HepG2 (cell line): ENCODE results near the gene SFXN1. TPM values are rescaled to one million over a fixed set of nuclear protein-coding genes. Genes with fewer than 3 reads are reported as not detected.
A peak's percentile ranks its signal among the peaks of the same experiment; 100 is the strongest.

Experiments
- ARID5B ChIP-seq: IDR thresholded peaks from 2 replicates; pipeline ENCODE4 v1.4.0; 2020; ENCODE audit warnings: mild to moderate bottlenecking, missing genetic modification reagents
- ATM ChIP-seq: fragments of 450-650 bp; IDR thresholded peaks from 2 replicates; pipeline ENCODE4 v1.7.1; 2017; ENCODE audit warnings: mild to moderate bottlenecking, borderline replicate concordance
- ONECUT2 ChIP-seq: sonication (generic); formaldehyde crosslinking; IDR thresholded peaks from 2 replicates; pipeline ENCODE4 v1.4.0; 2020; ENCODE audit warnings: missing genetic modification reagents
- PAF1 ChIP-seq: IDR thresholded peaks from 2 replicates; pipeline ENCODE4 v1.6.1; 2016; ENCODE audit warnings: missing genetic modification reagents, missing compliant biosample characterization
- PHF21A ChIP-seq: sonication (generic); formaldehyde crosslinking; IDR thresholded peaks from 2 replicates; pipeline ENCODE4 v1.5.0; 2020; ENCODE audit warnings: mild to moderate bottlenecking, missing genetic modification reagents
- REST ChIP-seq, 2 experiments: IDR thresholded peaks; 2 replicates each; pipeline ENCODE4 v1.6.1; 2011 to 2012; ENCODE audit warnings: low read length in 2 of 2, borderline replicate concordance in 1 of 2, low read depth in 1 of 2, mild to moderate bottlenecking in 1 of 2, moderate library complexity in 1 of 2
- SAP130 ChIP-seq: IDR thresholded peaks from 2 replicates; pipeline ENCODE4 v1.6.1; 2016; ENCODE audit warnings: low read depth
- TCF7L2 ChIP-seq: IDR thresholded peaks from 2 replicates; pipeline ENCODE4 v1.6.1; 2011; ENCODE audit warnings: mild to moderate bottlenecking, low read depth, low read length, moderate library complexity
- THAP11 ChIP-seq: IDR thresholded peaks from 2 replicates; pipeline ENCODE4 v1.6.1; 2016; ENCODE audit warnings: missing biosample characterization, missing genetic modification reagents
- ZNF205 ChIP-seq: IDR thresholded peaks from 2 replicates; pipeline ENCODE4 v1.6.1; 2018; ENCODE audit warnings: missing biosample characterization, missing genetic modification reagents
- ZNF746 ChIP-seq: sonication (generic); formaldehyde crosslinking; IDR thresholded peaks from 2 replicates; pipeline ENCODE4 v1.8.0; 2022; ENCODE audit warnings: mild to moderate bottlenecking, missing genetic modification reagents
- polyA plus RNA-seq, 8 experiments: library from polyadenylated mRNA; depleted of rRNA in 3 of 8; stranded (reverse) in 7 of 8; unstranded in 1 of 8; fragments of >200 nt; fragmentation: Illumina TruSeq in 4 of 8; extraction: Trizol in 4 of 8; gene quantifications; 2 replicates each; pipeline versions ENCODE4 v1.2.1 to v1.2.3, GENCODE V29; 2011 to 2016; ENCODE audit warnings: low read depth in 4 of 8, missing spikeins in 1 of 8, mixed read lengths in 1 of 8; ENCODE audit not compliant: insufficient read depth in 1 of 8
- total RNA-seq, 5 experiments: library from RNA; depleted of rRNA; stranded (reverse); fragments of >200 nt; fragmentation: Illumina TruSeq; extraction: Trizol; gene quantifications; 2 replicates each; pipeline ENCODE4 v1.2.3, GENCODE V29; 2016; ENCODE audit warnings: low read depth in 1 of 5
- TF ChIP-seq, protein P1 (sequence below): sonication (generic); formaldehyde crosslinking; IDR thresholded peaks from 2 replicates; pipeline ENCODE4 v1.5.1; 2020; ENCODE audit warnings: mild to moderate bottlenecking, missing genetic modification reagents, borderline replicate concordance
- TF ChIP-seq, protein P2 (sequence below): sonication (generic); formaldehyde crosslinking; IDR thresholded peaks from 2 replicates; pipeline ENCODE4 v1.8.0; 2022; ENCODE audit warnings: missing genetic modification reagents, mild to moderate bottlenecking, moderate library complexity, borderline replicate concordance

Gene SFXN1
- total and polyA plus RNA-seq, 2 of the 13 experiments (the other 11 are each of a cell fraction or from before 2014, with no cell fraction given): 122 to 135 TPM

GRCh38 chr5:175467983-175468690 is 10.2 kb upstream of the SFXN1 start (continued):
- peak in 1 of 2 experiments; percentile 76; a peak in 1 of 4 replicates for TF ChIP-seq REST (IDR thresholded peaks at IDR 0.05; ENCODE audit: borderline replicate concordance in 1 of 2, low read depth in 1 of 2, low read length in 2 of 2)
- TF ChIP-seq ZNF746: no peak
- TF ChIP-seq SAP130 (CRISPR knock-in tag): peak; percentile 75
- TF ChIP-seq, protein P1, sequence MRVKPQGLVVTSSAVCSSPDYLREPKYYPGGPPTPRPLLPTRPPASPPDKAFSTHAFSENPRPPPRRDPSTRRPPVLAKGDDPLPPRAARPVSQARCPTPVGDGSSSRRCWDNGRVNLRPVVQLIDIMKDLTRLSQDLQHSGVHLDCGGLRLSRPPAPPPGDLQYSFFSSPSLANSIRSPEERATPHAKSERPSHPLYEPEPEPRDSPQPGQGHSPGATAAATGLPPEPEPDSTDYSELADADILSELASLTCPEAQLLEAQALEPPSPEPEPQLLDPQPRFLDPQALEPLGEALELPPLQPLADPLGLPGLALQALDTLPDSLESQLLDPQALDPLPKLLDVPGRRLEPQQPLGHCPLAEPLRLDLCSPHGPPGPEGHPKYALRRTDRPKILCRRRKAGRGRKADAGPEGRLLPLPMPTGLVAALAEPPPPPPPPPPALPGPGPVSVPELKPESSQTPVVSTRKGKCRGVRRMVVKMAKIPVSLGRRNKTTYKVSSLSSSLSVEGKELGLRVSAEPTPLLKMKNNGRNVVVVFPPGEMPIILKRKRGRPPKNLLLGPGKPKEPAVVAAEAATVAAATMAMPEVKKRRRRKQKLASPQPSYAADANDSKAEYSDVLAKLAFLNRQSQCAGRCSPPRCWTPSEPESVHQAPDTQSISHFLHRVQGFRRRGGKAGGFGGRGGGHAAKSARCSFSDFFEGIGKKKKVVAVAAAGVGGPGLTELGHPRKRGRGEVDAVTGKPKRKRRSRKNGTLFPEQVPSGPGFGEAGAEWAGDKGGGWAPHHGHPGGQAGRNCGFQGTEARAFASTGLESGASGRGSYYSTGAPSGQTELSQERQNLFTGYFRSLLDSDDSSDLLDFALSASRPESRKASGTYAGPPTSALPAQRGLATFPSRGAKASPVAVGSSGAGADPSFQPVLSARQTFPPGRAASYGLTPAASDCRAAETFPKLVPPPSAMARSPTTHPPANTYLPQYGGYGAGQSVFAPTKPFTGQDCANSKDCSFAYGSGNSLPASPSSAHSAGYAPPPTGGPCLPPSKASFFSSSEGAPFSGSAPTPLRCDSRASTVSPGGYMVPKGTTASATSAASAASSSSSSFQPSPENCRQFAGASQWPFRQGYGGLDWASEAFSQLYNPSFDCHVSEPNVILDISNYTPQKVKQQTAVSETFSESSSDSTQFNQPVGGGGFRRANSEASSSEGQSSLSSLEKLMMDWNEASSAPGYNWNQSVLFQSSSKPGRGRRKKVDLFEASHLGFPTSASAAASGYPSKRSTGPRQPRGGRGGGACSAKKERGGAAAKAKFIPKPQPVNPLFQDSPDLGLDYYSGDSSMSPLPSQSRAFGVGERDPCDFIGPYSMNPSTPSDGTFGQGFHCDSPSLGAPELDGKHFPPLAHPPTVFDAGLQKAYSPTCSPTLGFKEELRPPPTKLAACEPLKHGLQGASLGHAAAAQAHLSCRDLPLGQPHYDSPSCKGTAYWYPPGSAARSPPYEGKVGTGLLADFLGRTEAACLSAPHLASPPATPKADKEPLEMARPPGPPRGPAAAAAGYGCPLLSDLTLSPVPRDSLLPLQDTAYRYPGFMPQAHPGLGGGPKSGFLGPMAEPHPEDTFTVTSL (CRISPR knock-in tag): peak; percentile 42; the same call in 1 of the 2 replicates
- TF ChIP-seq THAP11 (CRISPR knock-in tag): peak; percentile 53
- no peak for TF ChIP-seq ATM
- no peak for TF ChIP-seq PAF1
- no peak for TF ChIP-seq ONECUT2 (CRISPR knock-in tag)
- peak; percentile 86 for TF ChIP-seq TCF7L2
- TF ChIP-seq PHF21A (CRISPR knock-in tag): peak; percentile 52; the same call in 1 of the 2 replicates
- TF ChIP-seq, protein P2, sequence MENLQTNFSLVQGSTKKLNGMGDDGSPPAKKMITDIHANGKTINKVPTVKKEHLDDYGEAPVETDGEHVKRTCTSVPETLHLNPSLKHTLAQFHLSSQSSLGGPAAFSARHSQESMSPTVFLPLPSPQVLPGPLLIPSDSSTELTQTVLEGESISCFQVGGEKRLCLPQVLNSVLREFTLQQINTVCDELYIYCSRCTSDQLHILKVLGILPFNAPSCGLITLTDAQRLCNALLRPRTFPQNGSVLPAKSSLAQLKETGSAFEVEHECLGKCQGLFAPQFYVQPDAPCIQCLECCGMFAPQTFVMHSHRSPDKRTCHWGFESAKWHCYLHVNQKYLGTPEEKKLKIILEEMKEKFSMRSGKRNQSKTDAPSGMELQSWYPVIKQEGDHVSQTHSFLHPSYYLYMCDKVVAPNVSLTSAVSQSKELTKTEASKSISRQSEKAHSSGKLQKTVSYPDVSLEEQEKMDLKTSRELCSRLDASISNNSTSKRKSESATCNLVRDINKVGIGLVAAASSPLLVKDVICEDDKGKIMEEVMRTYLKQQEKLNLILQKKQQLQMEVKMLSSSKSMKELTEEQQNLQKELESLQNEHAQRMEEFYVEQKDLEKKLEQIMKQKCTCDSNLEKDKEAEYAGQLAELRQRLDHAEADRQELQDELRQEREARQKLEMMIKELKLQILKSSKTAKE (CRISPR knock-in tag): 0 out of 2 replicates have a peak, but pooled peaks have one; percentile 21
- peak; percentile 95 for TF ChIP-seq ARID5B (CRISPR knock-in tag)
- 0 out of 2 replicates have a peak, but pooled peaks have one; percentile 50 for TF ChIP-seq ZNF205 (CRISPR knock-in tag)
